ENCODE data around the gene TOLLIP. TPM values are rescaled to one million over a fixed set of nuclear protein-coding genes. Genes with fewer than 3 reads are reported as not detected.

TOLLIP gene
- total and polyA plus RNA-seq, 9 of the 15 experiments (the other 6 are each of a cell fraction or from before 2014, with no cell fraction given): 0.23 to 22.8 (median 7.1) TPM

DNA sequence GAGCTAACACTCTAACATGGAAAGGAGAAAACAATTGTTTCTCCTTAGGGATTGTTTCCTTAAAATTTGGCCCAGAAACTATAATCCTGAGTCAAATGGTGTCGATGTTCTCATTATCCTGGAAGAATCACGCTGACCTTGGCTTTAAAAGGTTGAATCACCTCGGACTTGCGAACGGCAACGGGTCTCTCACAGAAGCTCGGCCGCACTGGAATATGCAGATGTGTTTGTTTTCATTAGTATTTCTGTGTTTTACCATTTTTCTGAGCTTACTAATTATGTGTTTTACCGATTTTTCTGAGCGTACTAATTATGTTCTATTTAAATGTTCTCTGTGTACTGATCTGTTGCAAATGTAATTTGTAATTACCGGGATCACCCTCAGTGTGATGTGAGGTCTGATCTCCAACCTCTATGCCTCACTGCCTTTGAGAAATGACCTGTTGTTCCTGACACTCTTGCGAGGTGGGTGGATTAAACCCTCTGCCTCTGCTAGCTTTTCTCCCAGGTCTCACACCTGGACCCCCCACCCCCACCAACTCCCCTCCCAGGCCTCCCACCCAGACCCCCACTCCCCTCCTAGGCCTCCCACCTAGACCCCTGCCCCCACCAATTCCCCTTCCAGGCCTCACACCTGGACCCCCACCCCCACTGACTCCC, 42.0 kb upstream of the TOLLIP start (continued):
- TF ChIP-seq, protein P1, sequence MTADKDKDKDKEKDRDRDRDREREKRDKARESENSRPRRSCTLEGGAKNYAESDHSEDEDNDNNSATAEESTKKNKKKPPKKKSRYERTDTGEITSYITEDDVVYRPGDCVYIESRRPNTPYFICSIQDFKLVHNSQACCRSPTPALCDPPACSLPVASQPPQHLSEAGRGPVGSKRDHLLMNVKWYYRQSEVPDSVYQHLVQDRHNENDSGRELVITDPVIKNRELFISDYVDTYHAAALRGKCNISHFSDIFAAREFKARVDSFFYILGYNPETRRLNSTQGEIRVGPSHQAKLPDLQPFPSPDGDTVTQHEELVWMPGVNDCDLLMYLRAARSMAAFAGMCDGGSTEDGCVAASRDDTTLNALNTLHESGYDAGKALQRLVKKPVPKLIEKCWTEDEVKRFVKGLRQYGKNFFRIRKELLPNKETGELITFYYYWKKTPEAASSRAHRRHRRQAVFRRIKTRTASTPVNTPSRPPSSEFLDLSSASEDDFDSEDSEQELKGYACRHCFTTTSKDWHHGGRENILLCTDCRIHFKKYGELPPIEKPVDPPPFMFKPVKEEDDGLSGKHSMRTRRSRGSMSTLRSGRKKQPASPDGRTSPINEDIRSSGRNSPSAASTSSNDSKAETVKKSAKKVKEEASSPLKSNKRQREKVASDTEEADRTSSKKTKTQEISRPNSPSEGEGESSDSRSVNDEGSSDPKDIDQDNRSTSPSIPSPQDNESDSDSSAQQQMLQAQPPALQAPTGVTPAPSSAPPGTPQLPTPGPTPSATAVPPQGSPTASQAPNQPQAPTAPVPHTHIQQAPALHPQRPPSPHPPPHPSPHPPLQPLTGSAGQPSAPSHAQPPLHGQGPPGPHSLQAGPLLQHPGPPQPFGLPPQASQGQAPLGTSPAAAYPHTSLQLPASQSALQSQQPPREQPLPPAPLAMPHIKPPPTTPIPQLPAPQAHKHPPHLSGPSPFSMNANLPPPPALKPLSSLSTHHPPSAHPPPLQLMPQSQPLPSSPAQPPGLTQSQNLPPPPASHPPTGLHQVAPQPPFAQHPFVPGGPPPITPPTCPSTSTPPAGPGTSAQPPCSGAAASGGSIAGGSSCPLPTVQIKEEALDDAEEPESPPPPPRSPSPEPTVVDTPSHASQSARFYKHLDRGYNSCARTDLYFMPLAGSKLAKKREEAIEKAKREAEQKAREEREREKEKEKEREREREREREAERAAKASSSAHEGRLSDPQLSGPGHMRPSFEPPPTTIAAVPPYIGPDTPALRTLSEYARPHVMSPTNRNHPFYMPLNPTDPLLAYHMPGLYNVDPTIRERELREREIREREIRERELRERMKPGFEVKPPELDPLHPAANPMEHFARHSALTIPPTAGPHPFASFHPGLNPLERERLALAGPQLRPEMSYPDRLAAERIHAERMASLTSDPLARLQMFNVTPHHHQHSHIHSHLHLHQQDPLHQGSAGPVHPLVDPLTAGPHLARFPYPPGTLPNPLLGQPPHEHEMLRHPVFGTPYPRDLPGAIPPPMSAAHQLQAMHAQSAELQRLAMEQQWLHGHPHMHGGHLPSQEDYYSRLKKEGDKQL (CRISPR knock-in tag; IDR thresholded peaks at IDR 0.05; ENCODE audit: borderline replicate concordance): no peak
- TF ChIP-seq MED1 (CRISPR knock-in tag; IDR thresholded peaks at IDR 0.05; ENCODE audit: borderline replicate concordance) (no peak), ILF3 (IDR thresholded peaks at IDR 0.05; ENCODE audit: borderline replicate concordance) (no peak), ZNF436 (CRISPR knock-in tag; IDR thresholded peaks at IDR 0.05) (no peak), ETS2 (tag; IDR thresholded peaks at IDR 0.05; ENCODE audit: borderline replicate concordance, poor library complexity, severe bottlenecking) (no peak), NONO (IDR thresholded peaks at IDR 0.05; ENCODE audit: low read depth in 2 of 2, low read length in 1 of 2) (no peak), GTF2E2 (tag; IDR thresholded peaks at IDR 0.05) (peak; percentile 97), SMARCA5 (IDR thresholded peaks at IDR 0.05) (no peak), RAD21 (CRISPR knock-in tag; conservative IDR thresholded peaks at IDR 0.05 in 1 of 2, IDR thresholded peaks at IDR 0.05 in 1 of 2) (no peak), RUNX1 (IDR thresholded peaks at IDR 0.05; ENCODE audit: low read depth) (peak; percentile 32; the same call in 1 of the 2 replicates), NFE2L1 (tag; IDR thresholded peaks at IDR 0.05; ENCODE audit: borderline replicate concordance, low read depth) (no peak)
- TF ChIP-seq, protein P2, sequence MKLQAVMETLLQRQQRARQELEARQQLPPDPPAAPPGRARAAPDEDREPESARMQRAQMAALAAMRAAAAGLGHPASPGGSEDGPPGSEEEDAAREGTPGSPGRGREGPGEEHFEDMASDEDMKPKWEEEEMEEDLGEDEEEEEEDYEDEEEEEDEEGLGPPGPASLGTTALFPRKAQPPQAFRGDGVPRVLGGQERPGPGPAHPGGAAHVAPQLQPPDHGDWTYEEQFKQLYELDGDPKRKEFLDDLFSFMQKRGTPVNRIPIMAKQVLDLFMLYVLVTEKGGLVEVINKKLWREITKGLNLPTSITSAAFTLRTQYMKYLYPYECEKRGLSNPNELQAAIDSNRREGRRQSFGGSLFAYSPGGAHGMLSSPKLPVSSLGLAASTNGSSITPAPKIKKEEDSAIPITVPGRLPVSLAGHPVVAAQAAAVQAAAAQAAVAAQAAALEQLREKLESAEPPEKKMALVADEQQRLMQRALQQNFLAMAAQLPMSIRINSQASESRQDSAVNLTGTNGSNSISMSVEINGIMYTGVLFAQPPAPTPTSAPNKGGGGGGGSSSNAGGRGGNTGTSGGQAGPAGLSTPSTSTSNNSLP (IDR thresholded peaks at IDR 0.05; ENCODE audit: borderline replicate concordance, low read depth, low read length): no peak
- TF ChIP-seq, protein P3, sequence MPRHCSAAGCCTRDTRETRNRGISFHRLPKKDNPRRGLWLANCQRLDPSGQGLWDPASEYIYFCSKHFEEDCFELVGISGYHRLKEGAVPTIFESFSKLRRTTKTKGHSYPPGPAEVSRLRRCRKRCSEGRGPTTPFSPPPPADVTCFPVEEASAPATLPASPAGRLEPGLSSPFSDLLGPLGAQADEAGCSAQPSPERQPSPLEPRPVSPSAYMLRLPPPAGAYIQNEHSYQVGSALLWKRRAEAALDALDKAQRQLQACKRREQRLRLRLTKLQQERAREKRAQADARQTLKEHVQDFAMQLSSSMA (CRISPR knock-in tag; IDR thresholded peaks at IDR 0.05): no peak
- TF ChIP-seq, protein P4, sequence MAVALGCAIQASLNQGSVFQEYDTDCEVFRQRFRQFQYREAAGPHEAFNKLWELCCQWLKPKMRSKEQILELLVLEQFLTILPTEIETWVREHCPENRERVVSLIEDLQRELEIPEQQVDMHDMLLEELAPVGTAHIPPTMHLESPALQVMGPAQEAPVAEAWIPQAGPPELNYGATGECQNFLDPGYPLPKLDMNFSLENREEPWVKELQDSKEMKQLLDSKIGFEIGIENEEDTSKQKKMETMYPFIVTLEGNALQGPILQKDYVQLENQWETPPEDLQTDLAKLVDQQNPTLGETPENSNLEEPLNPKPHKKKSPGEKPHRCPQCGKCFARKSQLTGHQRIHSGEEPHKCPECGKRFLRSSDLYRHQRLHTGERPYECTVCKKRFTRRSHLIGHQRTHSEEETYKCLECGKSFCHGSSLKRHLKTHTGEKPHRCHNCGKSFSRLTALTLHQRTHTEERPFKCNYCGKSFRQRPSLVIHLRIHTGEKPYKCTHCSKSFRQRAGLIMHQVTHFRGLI (CRISPR knock-in tag; IDR thresholded peaks at IDR 0.05): no peak
- TF ChIP-seq, protein P5, sequence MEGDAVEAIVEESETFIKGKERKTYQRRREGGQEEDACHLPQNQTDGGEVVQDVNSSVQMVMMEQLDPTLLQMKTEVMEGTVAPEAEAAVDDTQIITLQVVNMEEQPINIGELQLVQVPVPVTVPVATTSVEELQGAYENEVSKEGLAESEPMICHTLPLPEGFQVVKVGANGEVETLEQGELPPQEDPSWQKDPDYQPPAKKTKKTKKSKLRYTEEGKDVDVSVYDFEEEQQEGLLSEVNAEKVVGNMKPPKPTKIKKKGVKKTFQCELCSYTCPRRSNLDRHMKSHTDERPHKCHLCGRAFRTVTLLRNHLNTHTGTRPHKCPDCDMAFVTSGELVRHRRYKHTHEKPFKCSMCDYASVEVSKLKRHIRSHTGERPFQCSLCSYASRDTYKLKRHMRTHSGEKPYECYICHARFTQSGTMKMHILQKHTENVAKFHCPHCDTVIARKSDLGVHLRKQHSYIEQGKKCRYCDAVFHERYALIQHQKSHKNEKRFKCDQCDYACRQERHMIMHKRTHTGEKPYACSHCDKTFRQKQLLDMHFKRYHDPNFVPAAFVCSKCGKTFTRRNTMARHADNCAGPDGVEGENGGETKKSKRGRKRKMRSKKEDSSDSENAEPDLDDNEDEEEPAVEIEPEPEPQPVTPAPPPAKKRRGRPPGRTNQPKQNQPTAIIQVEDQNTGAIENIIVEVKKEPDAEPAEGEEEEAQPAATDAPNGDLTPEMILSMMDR (IDR thresholded peaks at IDR 0.05 in 2 of 3, conservative IDR thresholded peaks at IDR 0.05 in 1 of 3; ENCODE audit: insufficient read depth in 2 of 3, low read depth in 1 of 3, low read length in 3 of 3): no peak

All from K562 (cell line).